Heart left ventricle (tissue), 16 donors: ENCODE data around the gene LGSN. TPM values are rescaled to one million over a fixed set of nuclear protein-coding genes. Genes with fewer than 3 reads are reported as not detected.

Source experiments
- ATAC-seq, 4 donors: fragments of 200-7000 bp; cut with Tn5 transposase; one replicate each; pipeline ENCODE4 v1.9.1; 2020 to 2022; ENCODE audit warnings: moderate library complexity in 4 of 4, mild to moderate bottlenecking in 3 of 4, moderate number of reproducible peaks in 1 of 4
- DNase-seq, 5 donors: peaks; one replicate each; pipeline ENCODE4 v3.0.0-alpha.2; 2020
- H3K27ac ChIP-seq, 12 donors: fragments of 200-600 bp; sonication (generic) in 4 of 12; one replicate each; pipeline versions ENCODE4 v1.5.0 to v1.8.0; 2016 to 2022; ENCODE audit warnings: mild to moderate bottlenecking in 2 of 12
- H3K27me3 ChIP-seq, 9 donors: fragments of 200-600 bp; sonication (generic) in 2 of 9; one replicate each; pipeline versions ENCODE4 v1.5.1 to v1.8.0; 2016 to 2022; ENCODE audit warnings: mild to moderate bottlenecking in 3 of 9
- H3K36me3 ChIP-seq, 9 donors: fragments of 200-600 bp; sonication (generic) in 2 of 9; one replicate each; pipeline versions ENCODE4 v1.5.0 to v1.8.0; 2018 to 2022; ENCODE audit warnings: mild to moderate bottlenecking in 2 of 9
- H3K4me1 ChIP-seq, 12 donors: fragments of 200-600 bp; sonication (generic) in 4 of 12; one replicate each; pipeline versions ENCODE4 v1.5.0 to v1.8.0; 2016 to 2022; ENCODE audit warnings: mild to moderate bottlenecking in 3 of 12
- H3K4me3 ChIP-seq, 12 donors: fragments of 200-600 bp; sonication (generic) in 4 of 12; one replicate each; pipeline versions ENCODE4 v1.5.0 to v1.8.0; 2017 to 2022; ENCODE audit warnings: mild to moderate bottlenecking in 9 of 12, moderate library complexity in 4 of 12
- H3K9me3 ChIP-seq, 12 donors: fragments of 200-600 bp; sonication (generic) in 4 of 12; one replicate each; pipeline versions ENCODE4 v1.5.0 to v1.8.0; 2016 to 2022; ENCODE audit warnings: mild to moderate bottlenecking in 1 of 12
- POLR2A ChIP-seq, 2 donors: fragments of 450-650 bp; IDR thresholded peaks; one replicate each; pipeline ENCODE4 v1.6.1; 2017; ENCODE audit warnings: antibody characterized with exemption in 2 of 2, mild to moderate bottlenecking in 2 of 2, moderate library complexity in 2 of 2
- WGBS, 4 donors: extraction: QIAGEN DNeasy Blood & Tissue Kit in 2 of 4; methylation state at CpG; one replicate each; pipeline versions ENCODE4 v1.1.5 to v1.1.7; 2013 to 2018; 5-methylcytosine and 5-hydroxymethylcytosine counted together
- intact Hi-C, 10 donors: fragments of 100-400 bp; cut with DNase I; formaldehyde crosslinking; loops; one replicate each; pipeline versions ENCODE4 v1.11.1 to v1.14.2; 2022
- polyA plus RNA-seq, 2 donors: library from polyadenylated mRNA; stranded (reverse); fragments of 200-250 nt; gene quantifications; one replicate each; pipeline ENCODE4 v1.2.3, GENCODE V29; 2013
- total RNA-seq, 9 donors: library from RNA; depleted of rRNA in 2 of 9; stranded (reverse); fragments of >200 nt in 2 of 9; fragmentation: NEBNext Ultra II Directional in 3 of 9; extraction: Animal tissue kit (Norgen Biotek cat#: 25700) in 3 of 9; gene quantifications; one replicate each; pipeline versions ENCODE4 v1.1.0 to v1.2.4, GENCODE V29; 2016 to 2023
- TF ChIP-seq, protein P1 (sequence below), 12 donors: fragments of 200-600 bp; sonication (generic) in 4 of 12; IDR thresholded peaks; one replicate each; pipeline versions ENCODE4 v1.5.0 to v1.8.0; 2018 to 2022; ENCODE audit warnings: antibody characterized with exemption in 12 of 12, mild to moderate bottlenecking in 5 of 12
- donor health status: ischemic (EF 13 %, LVEDD 7.1; RV severe dilation, severe dysfunction).
- donor health status: healthy with polysubstance abuse.
- donor health status: DM: no; HTN: yes; CAD: no.
- donor health status: DM: no; HTN: no; CAD: no.
- donor health status: ischemic (EF 25% LVEDD 6.9; RV normal size, moderate dysfunction).
- donor health status: ischemic (EF 25% LVEDD 5.7; RV mildly dilated, moderate dysfunction).
- donor health status: healthy.
- donor health status: DM: yes; HTN: yes; CAD: no.
- donor health status: ischemic (EF 35%, LVEDD 5.7; RV mildly dilated, moderate dysfunction).
- donor health status: nonischemic (EF 11% LVEDD 7.7; RV severe dilation, severe dysfunction).
- donor health status: DM: yes; HTN: yes; CAD: no.
- donor health status: PGD.
- donor health status: ischemic (EF 29% LVEDD 5.4; RV normal size, mild dysfunction).
- donor health status: nonischemic (EF 23%, LVEDD 6.1; RV moderate dilation, normal function).

The LGSN gene
- total and polyA plus RNA-seq, 11 donors, result not detected

DNA sequence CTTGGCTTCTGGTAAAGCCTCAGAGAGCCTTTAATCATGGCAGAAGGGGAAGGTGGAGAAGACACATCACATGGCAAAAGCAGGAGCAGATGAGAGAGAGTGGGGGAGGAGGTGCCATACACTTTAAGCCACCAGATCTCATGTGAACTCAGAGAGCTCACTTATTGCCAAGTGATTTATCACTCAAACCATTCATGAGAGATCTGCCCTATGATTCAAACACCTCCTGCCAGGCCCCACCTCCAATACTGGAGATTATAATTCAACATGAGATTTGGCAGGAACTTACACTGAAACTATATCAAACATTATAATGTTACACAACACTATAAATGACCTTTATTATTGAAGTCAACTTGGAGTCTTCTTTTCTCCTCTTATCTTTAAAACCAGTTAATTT lies 60.6 kb downstream of the LGSN start:
- H3K4me1 ChIP-seq, result no peaks in the 10 kb centered on the region
- intact Hi-C loops, result no loop called here
- no peak for DNase-seq
- no peak for TF ChIP-seq POLR2A (IDR thresholded peaks at IDR 0.05)
- TF ChIP-seq, protein P1, sequence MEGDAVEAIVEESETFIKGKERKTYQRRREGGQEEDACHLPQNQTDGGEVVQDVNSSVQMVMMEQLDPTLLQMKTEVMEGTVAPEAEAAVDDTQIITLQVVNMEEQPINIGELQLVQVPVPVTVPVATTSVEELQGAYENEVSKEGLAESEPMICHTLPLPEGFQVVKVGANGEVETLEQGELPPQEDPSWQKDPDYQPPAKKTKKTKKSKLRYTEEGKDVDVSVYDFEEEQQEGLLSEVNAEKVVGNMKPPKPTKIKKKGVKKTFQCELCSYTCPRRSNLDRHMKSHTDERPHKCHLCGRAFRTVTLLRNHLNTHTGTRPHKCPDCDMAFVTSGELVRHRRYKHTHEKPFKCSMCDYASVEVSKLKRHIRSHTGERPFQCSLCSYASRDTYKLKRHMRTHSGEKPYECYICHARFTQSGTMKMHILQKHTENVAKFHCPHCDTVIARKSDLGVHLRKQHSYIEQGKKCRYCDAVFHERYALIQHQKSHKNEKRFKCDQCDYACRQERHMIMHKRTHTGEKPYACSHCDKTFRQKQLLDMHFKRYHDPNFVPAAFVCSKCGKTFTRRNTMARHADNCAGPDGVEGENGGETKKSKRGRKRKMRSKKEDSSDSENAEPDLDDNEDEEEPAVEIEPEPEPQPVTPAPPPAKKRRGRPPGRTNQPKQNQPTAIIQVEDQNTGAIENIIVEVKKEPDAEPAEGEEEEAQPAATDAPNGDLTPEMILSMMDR (IDR thresholded peaks at IDR 0.05), result no peak
- no peaks in the 10 kb centered on the region for H3K27me3 ChIP-seq
- H3K27ac ChIP-seq, result no peak overlapping the region
- H3K4me3 ChIP-seq, result no peak overlapping the region
- H3K9me3 ChIP-seq, result no peaks in the 10 kb centered on the region
- H3K36me3 ChIP-seq, result no peaks in the 10 kb centered on the region
- ATAC-seq, result no peak

DNA sequence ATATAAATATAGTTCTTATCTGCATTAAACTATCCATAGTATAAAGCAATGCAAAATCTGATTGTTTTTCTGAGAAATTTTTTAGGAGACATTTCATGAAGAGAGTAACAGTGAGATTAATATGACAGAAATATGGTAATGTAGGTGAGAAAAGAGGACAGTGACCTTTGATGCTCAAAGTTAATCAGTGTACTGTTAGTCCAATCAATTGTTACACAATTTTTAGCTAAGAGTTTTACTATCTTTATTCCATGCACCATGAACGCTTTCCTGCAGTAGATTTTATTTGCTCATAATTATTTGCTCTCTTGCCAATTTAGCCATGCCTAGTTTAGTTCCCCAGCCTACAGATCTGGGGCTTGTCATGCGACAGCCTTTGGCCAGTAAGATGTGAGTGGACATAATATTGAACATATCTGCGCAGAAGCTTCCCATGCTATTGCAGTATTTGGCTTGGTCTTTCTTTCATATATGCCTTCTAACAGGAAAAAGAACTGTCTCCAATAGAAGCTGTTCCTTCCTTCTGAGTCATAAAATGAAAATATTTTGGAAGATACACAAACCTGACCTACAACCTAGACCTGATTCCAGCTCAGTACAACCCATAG lies 69.8 kb downstream of the LGSN start:
- TF ChIP-seq POLR2A (IDR thresholded peaks at IDR 0.05), result no peak
- TF ChIP-seq, protein P1 (IDR thresholded peaks at IDR 0.05), result no peak
- no peaks in the 10 kb centered on the region for H3K27me3 ChIP-seq
- ATAC-seq (no peak), DNase-seq (no peak)
- no peaks in the 10 kb centered on the region for H3K36me3 ChIP-seq
- no peak overlapping the region for H3K27ac ChIP-seq
- H3K4me1 ChIP-seq, result no peaks in the 10 kb centered on the region
- no peak overlapping the region for H3K4me3 ChIP-seq
- intact Hi-C loops, result no loop called here
- H3K9me3 ChIP-seq, result no peaks in the 10 kb centered on the region
- WGBS, 4 donors, result 83 to 89% (median 87%) methylated on average over 3 of the region's 3 CpGs

DNA sequence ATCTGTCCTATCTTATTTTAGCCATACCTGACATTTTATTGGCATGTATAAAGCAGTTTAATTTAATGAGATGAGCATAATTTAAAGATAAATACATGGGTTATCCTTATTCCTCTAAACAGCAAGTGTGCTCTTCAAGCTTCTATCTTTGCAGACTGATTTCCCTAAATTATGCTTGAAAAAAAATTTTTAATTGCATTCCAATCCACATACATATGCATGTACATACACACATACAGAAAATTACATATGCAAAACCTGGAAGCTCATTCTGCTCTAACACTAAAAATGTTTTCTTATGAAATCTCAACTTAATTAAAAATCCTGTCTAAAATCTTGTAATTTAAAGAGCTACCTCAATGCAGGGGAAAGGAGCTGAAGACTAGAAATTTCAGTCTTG lies 73.2 kb downstream of the LGSN start:
- TF ChIP-seq, protein P1 (IDR thresholded peaks at IDR 0.05), result no peak
- no peak for TF ChIP-seq POLR2A (IDR thresholded peaks at IDR 0.05)

DNA sequence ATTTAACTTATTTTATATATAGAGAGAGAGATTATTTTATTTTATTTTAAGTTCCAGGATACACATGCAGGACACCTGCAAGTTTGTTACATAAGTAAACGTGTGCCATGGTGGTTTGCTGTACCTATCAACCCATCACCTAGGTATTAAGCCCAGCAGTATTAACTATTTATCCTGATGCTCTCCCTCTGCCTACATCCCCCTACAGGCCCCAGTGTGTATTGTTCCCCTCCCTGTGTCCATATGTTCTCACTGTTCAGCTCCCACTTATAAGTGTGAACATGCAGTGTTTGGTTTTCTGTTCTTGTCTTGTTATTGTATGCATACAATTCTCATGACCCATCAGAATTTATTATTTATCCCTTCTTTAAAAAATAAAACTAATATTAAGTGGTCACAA lies 73.9 kb downstream of the LGSN start:
- ATAC-seq, result no peak
- Histone ChIP-seq H3K4me1 (no peaks in the 10 kb centered on the region), H3K27ac (no peak overlapping the region), H3K36me3 (no peaks in the 10 kb centered on the region), H3K27me3 (no peaks in the 10 kb centered on the region), H3K9me3 (no peaks in the 10 kb centered on the region), H3K4me3 (no peak overlapping the region)
- intact Hi-C loops, result no loop called here
- DNase-seq, result no peak
- TF ChIP-seq POLR2A (IDR thresholded peaks at IDR 0.05), result no peak
- TF ChIP-seq, protein P1 (IDR thresholded peaks at IDR 0.05), result no peak
- 68 to 81% (median 75%) methylated on average over 1 of the region's 1 CpG for WGBS, 4 donors

More for the DNA sequence above, 73.2 kb downstream of the LGSN start:
- no peak for ATAC-seq
- Histone ChIP-seq H3K27me3 (no peaks in the 10 kb centered on the region), H3K4me3 (no peak overlapping the region), H3K4me1 (no peaks in the 10 kb centered on the region), H3K36me3 (no peaks in the 10 kb centered on the region), H3K9me3 (no peaks in the 10 kb centered on the region), H3K27ac (no peak overlapping the region)
- no peak for DNase-seq
- intact Hi-C loops, result no loop called here
